GM19395 (cell line): Measurements from ENCODE around the gene SALL4.
"Not testable (repeated sequence)": the region's sequence is repeated elsewhere in the genome, so short reads cannot be mapped to it uniquely, and the experiment has no call there.

ENCODE experiments used
- ATAC-seq: cut with Tn5 transposase; IDR thresholded peaks from one replicate; pipeline ENCODE4 v1.9.1; 2021; ENCODE audit warnings: mild to moderate bottlenecking, moderate library complexity; ENCODE audit not compliant: unreplicated experiment

Gene SALL4

GRCh38 chr20:51740308-51740707, 62.0 kb downstream of the SALL4 start:
- not testable (repeated sequence) for ATAC-seq

GRCh38 chr20:51739722-51740249, 62.5 kb downstream of the SALL4 start:
- ATAC-seq: no peak

GRCh38 chr20:51738877-51739447, 63.4 kb downstream of the SALL4 start:
- ATAC-seq: no peak

- not testable (repeated sequence) for ATAC-seq
Observed at GRCh38 chr20:51738261-51738660, 64.1 kb downstream of the SALL4 start.

GRCh38 chr20:51736947-51737346, 65.4 kb downstream of the SALL4 start:
- ATAC-seq: no peak

GRCh38 chr20:51735728-51736600, 66.4 kb downstream of the SALL4 start:
- ATAC-seq: no peak

GRCh38 chr20:51734876-51735720, 67.2 kb downstream of the SALL4 start:
- ATAC-seq: no peak

GRCh38 chr20:51733070-51733469, 69.3 kb downstream of the SALL4 start:
- no peak for ATAC-seq
